ENCODE data around the gene SRSF1. TPM values are rescaled to one million over a fixed set of nuclear protein-coding genes. Genes with fewer than 3 reads are reported as not detected.

The SRSF1 gene
- total RNA-seq, 1 experiment from 2014 or later: 341 TPM

DNA sequence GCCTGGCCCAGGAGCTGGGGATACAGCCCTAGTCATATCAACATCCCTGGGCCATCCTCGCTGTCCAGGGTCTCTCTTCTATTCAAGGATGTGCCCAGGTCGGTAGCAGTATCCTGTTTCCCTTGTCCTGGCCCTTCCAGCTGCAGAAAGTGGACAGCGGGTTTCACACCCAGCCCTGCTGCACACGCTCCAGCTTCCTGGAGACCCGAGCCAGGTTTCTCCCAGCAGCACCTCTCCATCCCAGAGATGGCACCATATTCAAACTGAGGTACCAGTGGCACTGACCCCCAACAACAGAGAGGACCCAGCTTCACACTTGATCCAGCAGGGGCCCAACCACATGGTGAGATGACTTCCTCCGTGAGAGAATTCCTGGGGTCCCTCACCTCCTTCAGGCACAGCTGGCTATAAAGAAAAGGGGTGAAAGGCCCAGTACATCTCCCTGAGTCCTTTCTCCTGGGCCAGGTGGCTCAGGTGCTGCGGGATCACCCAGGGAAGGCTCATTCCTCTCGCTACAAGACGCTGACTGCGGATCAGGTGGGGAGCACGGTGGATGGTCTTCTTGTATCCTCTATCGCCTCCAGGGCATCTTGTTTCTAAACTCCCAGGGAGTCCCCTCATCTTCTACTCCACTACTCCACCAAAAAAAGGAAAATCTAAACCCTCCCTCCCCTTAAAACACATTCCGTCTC is 53.2 kb downstream of the SRSF1 start:
- peaks cover 9% of the 10 kb centered on the region; the same call in 1 of the 2 replicates for H3K27me3 ChIP-seq (ENCODE audit: control insufficient read depth, insufficient read depth, low read length)
- H3K4me3 ChIP-seq (ENCODE audit: insufficient read depth, low read depth, low read length): peak overlapping the region; percentile 61
- peak; percentile 59 for DNase-seq
- no peaks in the 10 kb centered on the region for H3K36me3 ChIP-seq (replicated peaks; ENCODE audit: control insufficient read depth, insufficient read depth, low read length)

Other genes with a start within 250 kb of the SRSF1 start
- gene MRPS23, start 157.2 kb downstream of the SRSF1 start, total RNA-seq (2014; rRNA removed; shearing (Covaris generic)): 56.1 and 65.9 TPM in 2 replicates
- 8.1 and 13.9 TPM in 2 replicates for gene CUEDC1, start 51.8 kb downstream of the SRSF1 start, total RNA-seq (2014; rRNA removed; shearing (Covaris generic))
- gene VEZF1, start 19.0 kb downstream of the SRSF1 start, total RNA-seq (2014; rRNA removed; shearing (Covaris generic)): 48.2 and 66.1 TPM in 2 replicates
- 10.2 and 10.5 TPM in 2 replicates for gene DYNLL2, start 76.2 kb upstream of the SRSF1 start, total RNA-seq (2014; rRNA removed; shearing (Covaris generic))
- gene OR4D1, start 141.1 kb upstream of the SRSF1 start, total RNA-seq (2014; rRNA removed; shearing (Covaris generic)): 0.03 and 0.22 TPM in 2 replicates
- not detected in 2 replicates for gene OR4D2, start 159.7 kb upstream of the SRSF1 start, total RNA-seq (2014; rRNA removed; shearing (Covaris generic))
- not detected in 2 replicates for gene EPX, start 185.5 kb upstream of the SRSF1 start, total RNA-seq (2014; rRNA removed; shearing (Covaris generic))
- 26.8 and 28.3 TPM in 2 replicates for gene MKS1, start 212.0 kb upstream of the SRSF1 start, total RNA-seq (2014; rRNA removed; shearing (Covaris generic))
- gene LPO, start 231.3 kb upstream of the SRSF1 start, total RNA-seq (2014; rRNA removed; shearing (Covaris generic)): not detected in 2 replicates